ENCODE measurements around the gene TM4SF5. TPM values are rescaled to one million over a fixed set of nuclear protein-coding genes. Genes with fewer than 3 reads are reported as not detected.

TM4SF5 gene, protein sequence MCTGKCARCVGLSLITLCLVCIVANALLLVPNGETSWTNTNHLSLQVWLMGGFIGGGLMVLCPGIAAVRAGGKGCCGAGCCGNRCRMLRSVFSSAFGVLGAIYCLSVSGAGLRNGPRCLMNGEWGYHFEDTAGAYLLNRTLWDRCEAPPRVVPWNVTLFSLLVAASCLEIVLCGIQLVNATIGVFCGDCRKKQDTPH
- total RNA-seq: not detected in 2 replicates

DNA sequence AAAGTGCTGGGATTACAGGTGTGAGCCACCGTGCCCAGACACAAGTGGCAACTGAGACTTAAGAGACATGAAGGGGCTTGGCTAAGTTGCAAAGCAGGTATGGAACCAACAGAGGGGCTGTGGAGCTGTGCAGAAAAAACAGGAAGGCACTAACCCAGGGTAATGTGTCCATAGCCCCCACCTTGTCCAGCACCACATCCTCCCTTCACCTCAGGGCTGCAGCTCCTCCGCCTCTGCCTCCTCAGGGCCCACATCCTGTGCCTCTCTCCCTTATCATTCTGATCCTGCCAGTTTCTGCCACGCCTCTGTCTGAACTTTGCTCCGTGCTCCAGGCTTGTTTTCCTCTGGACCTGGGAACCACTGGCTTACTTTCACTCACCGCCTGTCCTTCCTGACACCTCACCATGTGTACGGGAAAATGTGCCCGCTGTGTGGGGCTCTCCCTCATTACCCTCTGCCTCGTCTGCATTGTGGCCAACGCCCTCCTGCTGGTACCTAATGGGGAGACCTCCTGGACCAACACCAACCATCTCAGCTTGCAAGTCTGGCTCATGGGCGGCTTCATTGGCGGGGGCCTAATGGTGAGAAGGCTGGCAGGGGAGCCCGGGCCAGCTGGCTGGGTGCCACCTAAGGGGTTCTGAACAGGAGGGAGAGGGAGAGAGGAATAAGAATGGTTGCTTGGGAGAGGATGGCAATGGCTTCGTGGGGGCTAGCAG is at the start of gene TM4SF5:
Gene TM4SF5 (plus strand): TSS at position 368 of the 716 bp plus-strand sequence. CDS start 37 bp downstream, at position 405.

DNA sequence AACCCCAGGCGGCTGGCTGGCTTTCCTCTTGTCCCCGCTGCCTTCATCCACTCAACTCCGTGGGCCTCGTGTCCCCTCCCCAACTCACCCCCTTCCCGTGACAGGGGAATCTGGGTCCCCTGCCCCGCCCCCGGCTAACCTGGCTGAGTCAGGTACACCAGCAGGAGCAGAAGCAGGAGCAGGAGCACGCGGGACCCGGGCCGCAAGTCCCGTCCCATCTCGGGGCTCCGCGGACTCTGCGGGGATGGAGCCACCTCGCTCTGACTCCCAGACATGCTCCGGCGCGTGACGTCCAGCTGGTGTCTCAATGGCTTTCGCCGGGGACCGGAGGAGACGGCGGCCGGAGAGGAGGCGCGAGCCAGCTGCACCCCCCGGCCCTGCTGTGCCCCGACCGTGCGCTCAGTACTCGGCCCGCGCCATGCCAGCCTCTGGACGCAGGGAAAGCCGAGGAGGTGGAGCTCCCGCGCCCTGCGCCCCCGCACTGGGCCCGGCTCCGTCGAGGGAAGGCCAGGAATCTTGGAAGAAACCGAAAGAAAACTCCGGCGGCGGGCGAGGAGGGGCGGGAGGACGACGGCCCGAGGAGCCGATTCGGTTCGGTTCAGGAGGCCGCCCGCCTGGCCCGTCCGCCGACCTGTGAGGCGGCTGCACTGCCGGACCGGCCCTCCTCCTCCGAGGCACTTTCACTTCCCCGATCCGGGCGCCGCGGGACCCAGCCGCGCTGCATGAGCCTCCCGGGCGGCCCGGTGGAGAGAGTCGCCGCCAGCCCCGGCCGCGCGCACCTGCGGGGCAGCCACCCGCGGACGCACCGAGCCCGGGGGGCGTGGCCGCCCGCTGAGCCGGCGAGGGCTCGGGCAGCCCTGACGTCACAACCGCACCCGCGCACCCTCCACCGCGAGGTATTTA is 32.3 kb upstream of the TM4SF5 start, which contains the start of the genes CXCL16 and ZMYND15:
Gene CXCL16 (minus strand): TSS at position 807 of the 903 bp plus-strand sequence. CDS start 589 bp downstream, at position 218.
Gene ZMYND15 (plus strand): TSS at position 712 of the 903 bp plus-strand sequence. CDS start 716 bp downstream, outside the sequence.

DNA sequence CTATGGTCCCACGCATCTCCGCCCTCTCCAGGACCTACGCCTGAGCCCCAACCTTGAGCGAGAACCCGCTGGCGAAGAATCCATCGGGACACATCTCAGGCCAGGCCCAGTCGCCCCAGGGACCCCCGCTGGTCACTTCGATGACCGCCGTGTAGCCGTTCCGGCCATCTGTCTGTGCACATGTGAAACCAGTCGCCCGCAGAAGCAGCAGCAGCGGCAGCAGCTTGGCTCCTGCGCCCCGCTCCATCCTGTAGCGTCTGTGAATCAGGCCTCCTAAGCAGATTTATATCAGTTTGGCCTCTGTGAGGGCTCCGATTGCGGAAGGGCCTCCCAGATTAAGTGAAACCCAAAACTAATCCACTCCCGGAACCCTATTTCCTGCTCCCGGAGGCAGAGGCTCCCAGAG is 14.4 kb downstream of the TM4SF5 start, which contains the start of gene VMO1:
Gene VMO1 (minus strand): TSS at position 259 of the 406 bp plus-strand sequence. CDS start 12 bp downstream, at position 247.

DNA sequence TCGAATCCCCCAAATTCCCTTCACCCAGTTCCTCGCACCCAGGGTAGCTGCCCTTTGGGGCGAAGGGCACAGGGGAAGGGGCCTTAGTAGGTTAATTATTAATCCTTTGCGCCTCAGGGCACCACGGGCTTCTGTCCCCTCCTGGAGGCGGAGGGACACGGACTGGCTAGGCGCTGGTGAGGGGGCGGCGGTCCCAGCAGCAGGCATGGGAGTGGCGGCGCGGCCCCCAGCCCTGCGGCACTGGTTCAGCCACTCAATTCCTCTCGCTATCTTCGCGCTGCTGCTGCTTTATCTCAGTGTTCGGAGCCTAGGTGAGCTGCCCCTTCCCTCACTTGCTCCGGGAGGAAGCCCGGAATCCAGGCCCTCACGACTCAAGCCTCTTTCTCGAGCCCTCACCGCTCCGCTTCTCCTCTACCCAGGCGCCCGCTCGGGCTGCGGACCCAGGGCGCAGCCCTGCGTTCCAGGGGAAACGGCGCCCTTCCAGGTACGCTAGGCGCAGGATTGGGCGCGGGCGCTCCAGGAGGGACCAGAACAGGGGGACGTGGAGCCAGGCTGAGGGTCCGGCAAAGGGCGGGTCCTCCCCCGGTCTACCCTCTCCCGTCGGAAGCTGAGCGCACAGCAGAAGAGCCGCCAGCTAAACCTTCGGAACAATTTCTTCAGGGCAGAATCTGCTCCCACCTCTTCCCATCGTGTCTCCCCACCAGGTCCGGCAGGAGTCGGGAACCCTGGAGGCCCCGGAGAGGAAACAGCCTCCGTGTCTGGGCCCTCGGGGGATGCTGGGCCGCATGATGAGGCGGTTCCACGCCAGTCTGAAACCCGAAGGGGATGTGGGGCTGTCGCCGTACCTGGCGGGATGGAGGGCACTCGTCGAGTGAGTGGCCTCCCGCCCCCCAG is 17.4 kb downstream of the TM4SF5 start, which contains the start of gene GLTPD2:
Gene GLTPD2 (plus strand): TSS at position 158 of the 894 bp plus-strand sequence. CDS start 48 bp downstream, at position 206.

DNA sequence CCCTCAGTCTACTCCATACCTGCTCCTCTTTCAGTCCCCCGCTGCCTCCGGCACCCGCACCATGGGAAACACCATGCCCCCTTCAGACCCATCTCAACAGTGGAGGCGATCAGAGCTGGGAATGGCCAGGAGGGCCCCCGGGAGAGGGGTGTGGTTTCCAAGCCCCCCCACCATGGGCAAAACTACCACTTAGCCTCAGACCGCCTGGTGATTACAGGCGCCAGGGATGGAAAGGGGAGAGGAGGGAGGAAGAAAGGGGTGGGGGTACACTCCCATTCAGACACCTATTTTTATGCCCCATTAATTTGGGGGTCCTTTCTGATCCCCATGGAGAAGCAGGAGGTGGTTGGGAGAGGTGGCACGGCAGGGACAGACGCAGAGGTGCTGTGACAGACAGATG is 30.5 kb downstream of the TM4SF5 start, which contains the start of gene C17orf114:
Gene C17orf114 (minus strand): TSS at position 101 of the 400 bp plus-strand sequence.

DNA sequence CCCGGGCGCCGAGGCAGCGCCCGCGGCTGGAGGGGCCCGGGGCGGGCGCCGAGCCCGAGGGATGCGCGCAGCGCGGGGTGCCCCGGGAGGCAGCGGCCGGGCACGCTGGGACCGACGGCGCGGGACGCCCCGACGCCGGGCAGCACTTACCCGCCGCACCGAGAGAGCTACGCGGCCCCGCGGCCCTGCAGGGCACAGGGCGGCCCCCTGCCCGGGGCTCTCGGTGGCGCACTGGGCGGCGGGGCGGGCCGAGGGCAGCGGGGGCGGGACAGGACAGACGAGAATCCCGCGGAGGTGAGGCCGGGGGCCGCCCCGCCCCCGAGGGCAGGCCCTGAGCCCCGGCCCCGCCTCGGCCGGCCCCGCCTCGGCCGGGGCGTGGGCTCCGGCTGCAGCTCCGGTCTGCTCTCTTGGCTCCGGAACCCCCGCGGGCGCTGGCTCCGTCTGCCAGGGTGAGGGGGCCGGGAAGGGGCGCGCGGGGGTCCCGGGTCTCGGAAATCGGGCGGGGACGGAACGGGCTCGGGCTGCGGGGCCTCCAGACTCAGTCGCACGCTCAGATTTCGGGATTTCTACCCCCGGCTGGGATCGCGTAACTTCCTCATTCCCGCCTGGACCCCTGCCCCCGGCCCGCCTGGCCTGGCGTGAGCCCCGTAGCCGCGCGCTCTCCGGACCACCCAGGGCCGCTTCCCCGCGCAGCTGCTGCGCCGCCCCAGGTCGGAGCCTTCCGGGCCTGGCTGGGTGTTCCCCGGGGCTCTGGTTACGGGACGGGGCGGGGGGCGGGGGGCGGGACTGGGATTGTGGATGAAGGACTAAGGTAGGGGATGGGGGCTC is 35.3 kb downstream of the TM4SF5 start, which contains the start of gene PLD2:
Gene PLD2 (plus strand): TSS at position 376 of the 828 bp plus-strand sequence. CDS start 621 bp downstream, outside the sequence.

Other genes starting within 250 kb of the TM4SF5 start
- 63.2 and 72.3 TPM in 2 replicates for gene MYBBP1A, start 216.5 kb upstream of the TM4SF5 start, total RNA-seq
- gene GGT6, start 211.3 kb upstream of the TM4SF5 start, total RNA-seq: not detected in 2 replicates
- not detected in 2 replicates for gene SMTNL2, start 187.4 kb upstream of the TM4SF5 start, total RNA-seq
- gene ALOX15, start 130.2 kb upstream of the TM4SF5 start, total RNA-seq: not detected in 2 replicates
- 18.3 and 31.6 TPM in 2 replicates for gene PELP1, start 67.7 kb upstream of the TM4SF5 start, total RNA-seq
- gene ARRB2, start 61.3 kb upstream of the TM4SF5 start, total RNA-seq: 3.9 and 4.3 TPM in 2 replicates
- 8.4 and 17.5 TPM in 2 replicates for gene MED11, start 40.5 kb upstream of the TM4SF5 start, total RNA-seq
- gene ZMYND15, start 32.1 kb upstream of the TM4SF5 start, total RNA-seq: 0.16 TPM in 1 of 2 replicates, not detected in the other
- gene CXCL16, start 32.0 kb upstream of the TM4SF5 start, total RNA-seq: 1.6 and 6.8 TPM in 2 replicates
- 0.18 TPM in 1 of 2 replicates, not detected in the other for gene VMO1, start 14.5 kb downstream of the TM4SF5 start, total RNA-seq
- not detected in 2 replicates for gene GLTPD2, start 17.1 kb downstream of the TM4SF5 start, total RNA-seq
- 159 and 177 TPM in 2 replicates for gene PSMB6, start 24.3 kb downstream of the TM4SF5 start, total RNA-seq
- 13.9 and 19.5 TPM in 2 replicates for gene PLD2, start 35.3 kb downstream of the TM4SF5 start, total RNA-seq
- 23.8 TPM in 2 replicates for gene MINK1, start 61.5 kb downstream of the TM4SF5 start, total RNA-seq
- gene C17orf107, start 127.7 kb downstream of the TM4SF5 start, total RNA-seq: 4.9 and 8.9 TPM in 2 replicates
- 0.72 and 0.81 TPM in 2 replicates for gene CHRNE, start 131.2 kb downstream of the TM4SF5 start, total RNA-seq
- not detected in 2 replicates for gene GP1BA, start 160.4 kb downstream of the TM4SF5 start, total RNA-seq
- 37.5 and 40.3 TPM in 2 replicates for gene SLC25A11, start 168.2 kb downstream of the TM4SF5 start, total RNA-seq
- gene RNF167, start 168.4 kb downstream of the TM4SF5 start, total RNA-seq: 53.0 and 53.6 TPM in 2 replicates
- gene PFN1, start 176.6 kb downstream of the TM4SF5 start, total RNA-seq: 672 and 1,023 TPM in 2 replicates
- 1.3 TPM in 1 of 2 replicates, not detected in the other for gene ENO3, start 179.2 kb downstream of the TM4SF5 start, total RNA-seq
- 43.7 and 50.1 TPM in 2 replicates for gene SPAG7, start 195.9 kb downstream of the TM4SF5 start, total RNA-seq
- 17.5 and 21.7 TPM in 2 replicates for gene CAMTA2, start 215.8 kb downstream of the TM4SF5 start, total RNA-seq
- 0.54 TPM in 1 of 2 replicates, not detected in the other for gene INCA1, start 225.6 kb downstream of the TM4SF5 start, total RNA-seq
- gene KIF1C, start 226.1 kb downstream of the TM4SF5 start, total RNA-seq: 57.9 and 62.5 TPM in 2 replicates